Islet of Langerhans (tissue), 1 donor: ENCODE measurements around the gene ARHGAP15.

ENCODE experiments used
- FAIRE-seq: peaks from one replicate; lab custom pipeline; 2011; peaks lifted over from hg19 to GRCh38; lab: Jason Lieb, UNC

Gene ARHGAP15

GRCh38 chr2:143175438-143175837 lies 46.2 kb downstream of the ARHGAP15 start:
- FAIRE-seq = no peak

- FAIRE-seq = no peak
Observed at GRCh38 chr2:143176606-143177005, 47.4 kb downstream of the ARHGAP15 start.

GRCh38 chr2:143177096-143177786 lies 48.0 kb downstream of the ARHGAP15 start:
- FAIRE-seq = no peak

- no peak for FAIRE-seq
Observed at GRCh38 chr2:143181494-143181893, 52.3 kb downstream of the ARHGAP15 start.

GRCh38 chr2:143182649-143183048 lies 53.4 kb downstream of the ARHGAP15 start:
- no peak for FAIRE-seq

GRCh38 chr2:143183804-143184463 lies 54.7 kb downstream of the ARHGAP15 start:
- no peak for FAIRE-seq

- FAIRE-seq = no peak
Observed at GRCh38 chr2:143186876-143187275, 57.7 kb downstream of the ARHGAP15 start.

- no peak for FAIRE-seq
Observed at GRCh38 chr2:143190431-143190830, 61.2 kb downstream of the ARHGAP15 start.

GRCh38 chr2:143192106-143192505 lies 62.9 kb downstream of the ARHGAP15 start:
- no peak for FAIRE-seq

- FAIRE-seq = no peak
Observed at GRCh38 chr2:143192716-143193115, 63.5 kb downstream of the ARHGAP15 start.

GRCh38 chr2:143193121-143193520 lies 63.9 kb downstream of the ARHGAP15 start:
- FAIRE-seq = no peak

GRCh38 chr2:143195511-143195910 lies 66.3 kb downstream of the ARHGAP15 start:
- FAIRE-seq = no peak

- FAIRE-seq = no peak
Observed at GRCh38 chr2:143204062-143204461, 74.8 kb downstream of the ARHGAP15 start.

GRCh38 chr2:143205106-143205764 lies 76.0 kb downstream of the ARHGAP15 start:
- FAIRE-seq = peak; percentile 33

- no peak for FAIRE-seq
Observed at GRCh38 chr2:143209570-143210445, 80.6 kb downstream of the ARHGAP15 start.

- no peak for FAIRE-seq
Observed at GRCh38 chr2:143210446-143210819, 81.2 kb downstream of the ARHGAP15 start.

GRCh38 chr2:143217512-143218115 lies 88.4 kb downstream of the ARHGAP15 start:
- no peak for FAIRE-seq

GRCh38 chr2:143218621-143219020 lies 89.4 kb downstream of the ARHGAP15 start:
- FAIRE-seq = no peak

GRCh38 chr2:143219266-143219665 lies 90.0 kb downstream of the ARHGAP15 start:
- FAIRE-seq = no peak

- no peak for FAIRE-seq
Observed at GRCh38 chr2:143223556-143223955, 94.3 kb downstream of the ARHGAP15 start.

GRCh38 chr2:143225931-143226330 lies 96.7 kb downstream of the ARHGAP15 start:
- FAIRE-seq = no peak
